ENCODE data around the gene L1TD1.

DNA sequence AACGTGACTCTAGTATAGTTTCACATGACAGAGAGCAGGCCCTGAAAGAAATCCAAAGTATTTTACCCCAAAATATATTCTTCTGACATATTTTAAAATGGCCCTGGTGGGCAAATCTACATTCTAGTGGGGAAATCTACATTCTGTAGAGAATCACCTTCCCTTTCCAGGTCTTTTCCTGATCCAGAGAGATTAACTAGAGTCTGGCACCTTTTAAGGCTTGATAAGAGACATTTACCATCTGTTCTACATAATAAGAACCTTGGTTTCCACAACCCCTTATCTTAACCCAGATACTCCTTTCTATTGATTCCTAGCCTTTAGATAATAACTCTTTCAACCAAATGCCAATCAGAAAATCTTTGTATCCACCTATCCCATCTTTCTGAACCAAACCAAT is 17.0 kb upstream of the L1TD1 start:
- TF ChIP-seq, protein P1, sequence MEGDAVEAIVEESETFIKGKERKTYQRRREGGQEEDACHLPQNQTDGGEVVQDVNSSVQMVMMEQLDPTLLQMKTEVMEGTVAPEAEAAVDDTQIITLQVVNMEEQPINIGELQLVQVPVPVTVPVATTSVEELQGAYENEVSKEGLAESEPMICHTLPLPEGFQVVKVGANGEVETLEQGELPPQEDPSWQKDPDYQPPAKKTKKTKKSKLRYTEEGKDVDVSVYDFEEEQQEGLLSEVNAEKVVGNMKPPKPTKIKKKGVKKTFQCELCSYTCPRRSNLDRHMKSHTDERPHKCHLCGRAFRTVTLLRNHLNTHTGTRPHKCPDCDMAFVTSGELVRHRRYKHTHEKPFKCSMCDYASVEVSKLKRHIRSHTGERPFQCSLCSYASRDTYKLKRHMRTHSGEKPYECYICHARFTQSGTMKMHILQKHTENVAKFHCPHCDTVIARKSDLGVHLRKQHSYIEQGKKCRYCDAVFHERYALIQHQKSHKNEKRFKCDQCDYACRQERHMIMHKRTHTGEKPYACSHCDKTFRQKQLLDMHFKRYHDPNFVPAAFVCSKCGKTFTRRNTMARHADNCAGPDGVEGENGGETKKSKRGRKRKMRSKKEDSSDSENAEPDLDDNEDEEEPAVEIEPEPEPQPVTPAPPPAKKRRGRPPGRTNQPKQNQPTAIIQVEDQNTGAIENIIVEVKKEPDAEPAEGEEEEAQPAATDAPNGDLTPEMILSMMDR (IDR thresholded peaks at IDR 0.05): no peak
- TF ChIP-seq POLR2A (IDR thresholded peaks at IDR 0.05): no peak

All from Peyer's patch (tissue), 4 donors.